Left ventricle myocardium inferior (tissue), 1 donor: Measurements from ENCODE around the gene ZYG11B. TPM values are rescaled to one million over a fixed set of nuclear protein-coding genes. Genes with fewer than 3 reads are reported as not detected.
A peak's percentile ranks its signal among the peaks of the same experiment; 100 is the strongest.
"Not testable (repeated sequence)": the region's sequence is repeated elsewhere in the genome, so short reads cannot be mapped to it uniquely, and the experiment has no call there.

Experiments
- DNase-seq: peaks from one replicate; pipeline ENCODE4 v3.0.0-alpha.2; 2020
- H3K27ac ChIP-seq: fragments of 200-600 bp; replicated peaks from 2 replicates; pipeline ENCODE4 v1.8.0; 2021
- H3K27me3 ChIP-seq: fragments of 200-600 bp; 2 replicates; pipeline ENCODE4 v1.8.0; 2021; ENCODE audit warnings: low read depth
- H3K36me3 ChIP-seq: fragments of 200-600 bp; 2 replicates; pipeline ENCODE4 v1.8.0; 2021
- H3K4me1 ChIP-seq: fragments of 200-600 bp; 2 replicates; pipeline ENCODE4 v1.8.0; 2021
- H3K4me3 ChIP-seq: fragments of 200-600 bp; 2 replicates; pipeline ENCODE4 v1.8.0; 2021; ENCODE audit warnings: mild to moderate bottlenecking, moderate library complexity
- H3K9me3 ChIP-seq: fragments of 200-600 bp; replicated peaks from 2 replicates; pipeline ENCODE4 v1.8.0; 2021
- CTCF ChIP-seq: fragments of 200-600 bp; IDR thresholded peaks from 2 replicates; pipeline ENCODE4 v1.8.0; 2021; ENCODE audit warnings: antibody characterized with exemption, mild to moderate bottlenecking, borderline replicate concordance
- intact Hi-C: fragments of 100-400 bp; cut with micrococcal nuclease; formaldehyde crosslinking; loops from one replicate; pipeline ENCODE4 v1.11.0; 2022
- total RNA-seq: library from RNA; stranded (reverse); fragmentation: NEBNext Ultra II Directional; extraction: Animal tissue kit (Norgen Biotek cat#: 25700); gene quantifications from one replicate; pipeline ENCODE4 v1.2.1, GENCODE V29; 2021
- donor health status: DM: no; HTN: yes; CAD: no; lungs with severe emphysema.

The ZYG11B gene
- total RNA-seq, 1 donor from 2014 or later, result 68.3 TPM

GRCh38 chr1:52681136-52681535, 45.1 kb upstream of the ZYG11B start:
- TF ChIP-seq CTCF, result no peak
- H3K4me1 ChIP-seq, result peaks cover 23% of the 10 kb centered on the region
- no peak overlapping the region for H3K27ac ChIP-seq
- intact Hi-C loops, result loop anchor here (10.0 kb wide), 1 partner anchor 556 kb away; no protein-coding TSS in a partner anchor
- no peaks in the 10 kb centered on the region for H3K36me3 ChIP-seq
- no peak overlapping the region for H3K4me3 ChIP-seq
- H3K9me3 ChIP-seq, result no peaks in the 10 kb centered on the region
- no peak for DNase-seq
- H3K27me3 ChIP-seq, result no peaks in the 10 kb centered on the region

GRCh38 chr1:52683367-52683940, 42.8 kb upstream of the ZYG11B start:
- Histone ChIP-seq H3K27ac (no peak overlapping the region), H3K9me3 (no peaks in the 10 kb centered on the region), H3K4me1 (peaks cover 11% of the 10 kb centered on the region), H3K27me3 (no peaks in the 10 kb centered on the region), H3K4me3 (no peak overlapping the region), H3K36me3 (peaks cover 22% of the 10 kb centered on the region)
- TF ChIP-seq CTCF, result no peak
- no peak for DNase-seq
- intact Hi-C loops, result loop anchor here (10.0 kb wide), 1 partner anchor 559 kb away; no protein-coding TSS in a partner anchor

- Histone ChIP-seq H3K9me3 (no peaks in the 10 kb centered on the region), H3K4me1 (peaks cover 11% of the 10 kb centered on the region), H3K36me3 (peaks cover 31% of the 10 kb centered on the region), H3K4me3 (no peak overlapping the region), H3K27me3 (no peaks in the 10 kb centered on the region), H3K27ac (no peak overlapping the region)
- no peak for DNase-seq
- TF ChIP-seq CTCF, result no peak
- intact Hi-C loops, result loop anchor here (10.0 kb wide), 1 partner anchor 560 kb away; no protein-coding TSS in a partner anchor
Measured at GRCh38 chr1:52684545-52684944, 41.7 kb upstream of the ZYG11B start.

GRCh38 chr1:52686261-52686751, 39.9 kb upstream of the ZYG11B start:
- H3K36me3 ChIP-seq, result peaks cover 46% of the 10 kb centered on the region
- H3K4me1 ChIP-seq, result peaks cover 11% of the 10 kb centered on the region
- H3K27ac ChIP-seq, H3K9me3 ChIP-seq, H3K4me3 ChIP-seq, H3K27me3 ChIP-seq: not testable (repeated sequence)
- peak; percentile 86 for TF ChIP-seq CTCF
- intact Hi-C loops, result loop anchor here (10.0 kb wide), 1 partner anchor 562 kb away; no protein-coding TSS in a partner anchor
- peak; percentile 61 for DNase-seq

- no peak for TF ChIP-seq CTCF
- DNase-seq, result no peak
- Histone ChIP-seq H3K36me3 (peaks cover 51% of the 10 kb centered on the region), H3K9me3 (no peaks in the 10 kb centered on the region), H3K27ac (no peak overlapping the region), H3K27me3 (no peaks in the 10 kb centered on the region), H3K4me1 (peaks cover 11% of the 10 kb centered on the region), H3K4me3 (no peak overlapping the region)
- intact Hi-C loops, result loop anchor here (10.0 kb wide), 1 partner anchor 562 kb away; no protein-coding TSS in a partner anchor
Measured at GRCh38 chr1:52686830-52687229, 39.4 kb upstream of the ZYG11B start.
